K562 (cell line): Measurements from ENCODE around the gene BRAF. TPM values are rescaled to one million over a fixed set of nuclear protein-coding genes. Genes with fewer than 3 reads are reported as not detected.

ENCODE experiments used
- ATAC-seq: fragments of 200-7000 bp; cut with Tn5 transposase; 3 replicates; pipeline ENCODE4 v1.9.1; 2020; ENCODE audit warnings: moderate library complexity
- BruUV-seq: library from RNA; stranded (reverse); fragments of 400-500 nt; replicated peaks from 2 replicates; lab custom pipeline; 2021; lab: Mats Ljungman, UMichigan
- CTCF ChIA-PET: fragments of 300-600 bp; formaldehyde crosslinking; extraction: SDS; loops from one replicate; lab custom pipeline; 2021; ENCODE audit warnings: low intra/inter-chr PET ratio; lab: Yijun Ruan, JAX
- POLR2A ChIA-PET: fragments of 300-600, 350-650 bp; sonication (Branson Sonifier 250); formaldehyde crosslinking; extraction: SDS; loops from one replicate; lab custom pipeline; 2021; ENCODE audit warnings: antibody characterized with exemption, inconsistent platforms; lab: Yijun Ruan, JAX
- DNase-seq, 4 experiments: peaks; one replicate each; pipeline versions ENCODE4 v3.0.0 to v3.0.0-alpha.2; 2011 to 2018; ENCODE audit warnings: low spot score in 3 of 4, mixed read lengths in 3 of 4; ENCODE audit errors: extremely low read depth in 1 of 4
- FAIRE-seq: peaks from 2 replicates; lab custom pipeline; 2011; peaks lifted over from hg19 to GRCh38; lab: Jason Lieb, UNC
- H2AFZ ChIP-seq: 2 replicates; pipeline ENCODE4 v1.6.0; 2011; ENCODE audit warnings: low read depth, low read length, control low read depth, inconsistent platforms
- H3K27ac ChIP-seq: fragments of 200-600 bp; 3 replicates; pipeline ENCODE4 v1.8.0; 2011; ENCODE audit warnings: low read depth, mild to moderate bottlenecking, control low read depth, inconsistent platforms, low read length, moderate library complexity, mixed read lengths; ENCODE audit errors: extremely low read depth
- H3K27me3 ChIP-seq, 2 experiments: fragments of 300-600 bp in 1 of 2; 2 replicates in 1 of 2; 3 replicates in 1 of 2; pipeline versions ENCODE4 v1.6.0 to v1.8.0; 2011; ENCODE audit warnings: inconsistent platforms in 2 of 2, low read length in 2 of 2, mild to moderate bottlenecking in 1 of 2, mixed read lengths in 1 of 2, moderate library complexity in 1 of 2; ENCODE audit not compliant: control insufficient read depth in 2 of 2, insufficient read depth in 2 of 2
- H3K36me3 ChIP-seq: fragments of 300-600 bp; 3 replicates; pipeline ENCODE4 v1.8.0; 2011; ENCODE audit warnings: mild to moderate bottlenecking, low read length, inconsistent platforms; ENCODE audit not compliant: control insufficient read depth, insufficient read depth
- H3K4me1 ChIP-seq, 2 experiments: fragments of 200-600 bp in 1 of 2; replicated peaks in 1 of 2; 2 replicates in 1 of 2; 3 replicates in 1 of 2; pipeline versions ENCODE4 v1.5.1 to v1.8.0; 2011; ENCODE audit warnings: inconsistent platforms in 2 of 2, low read length in 2 of 2, mild to moderate bottlenecking in 1 of 2, mixed read lengths in 1 of 2, moderate library complexity in 1 of 2; ENCODE audit not compliant: control insufficient read depth in 2 of 2, insufficient read depth in 2 of 2
- H3K4me2 ChIP-seq: 2 replicates; pipeline ENCODE4 v1.6.1; 2011; ENCODE audit warnings: low read length, control low read depth, inconsistent platforms, mixed read lengths; ENCODE audit not compliant: insufficient read depth
- H3K4me3 ChIP-seq: fragments of 200-600 bp; sonication (generic), shearing (Covaris generic); 2 replicates; pipeline ENCODE4 v1.5.1; 2016; ENCODE audit warnings: control low read depth, inconsistent platforms
- H3K79me2 ChIP-seq: fragments of 200-600 bp; 3 replicates; pipeline ENCODE4 v1.8.0; 2011; ENCODE audit warnings: low read length, inconsistent platforms; ENCODE audit not compliant: control insufficient read depth, insufficient read depth
- H3K9ac ChIP-seq, 2 experiments: 2 replicates each; pipeline versions ENCODE4 v1.6.0 to v1.6.1; 2011; ENCODE audit warnings: low read depth in 2 of 2, low read length in 2 of 2, control low read depth in 1 of 2, inconsistent platforms in 1 of 2, mild to moderate bottlenecking in 1 of 2, mixed read lengths in 1 of 2; ENCODE audit not compliant: insufficient read depth in 1 of 2
- H3K9me1 ChIP-seq: one replicate; pipeline ENCODE4 v1.6.0; 2011; ENCODE audit warnings: inconsistent platforms, mild to moderate bottlenecking, low read length, moderate library complexity; ENCODE audit not compliant: control insufficient read depth, insufficient read depth
- H3K9me3 ChIP-seq: replicated peaks from 2 replicates; pipeline ENCODE4 v1.5.1; 2011; ENCODE audit warnings: low read depth, low read length, inconsistent platforms; ENCODE audit not compliant: control insufficient read depth, insufficient read depth
- H4K20me1 ChIP-seq: replicated peaks from 2 replicates; pipeline ENCODE4 v1.6.1; 2011; ENCODE audit warnings: low read length, inconsistent platforms, mixed read lengths; ENCODE audit not compliant: control insufficient read depth, insufficient read depth
- BCOR ChIP-seq: fragments of 450-650 bp; IDR thresholded peaks from 2 replicates; pipeline ENCODE4 v1.6.1; 2016
- FOXK1 ChIP-seq: sonication (generic); formaldehyde crosslinking; IDR thresholded peaks from 2 replicates; pipeline ENCODE4 v1.8.0; 2022; ENCODE audit warnings: missing genetic modification reagents, mild to moderate bottlenecking, borderline replicate concordance
- MAFK ChIP-seq: IDR thresholded peaks from 2 replicates; pipeline ENCODE4 v1.6.1; 2011; ENCODE audit warnings: low read length, improper control_type of control experiment
- NCOR1 ChIP-seq: fragments of 450-650 bp; IDR thresholded peaks from 2 replicates; pipeline ENCODE4 v1.6.1; 2016; ENCODE audit warnings: mild to moderate bottlenecking, moderate library complexity
- RBM14 ChIP-seq: fragments of 200-400 bp; formaldehyde crosslinking; IDR thresholded peaks from 2 replicates; pipeline ENCODE4 v1.6.1; 2018; ENCODE audit warnings: low read depth, mild to moderate bottlenecking, low read length, moderate library complexity, borderline replicate concordance; ENCODE audit not compliant: insufficient read depth
- SMARCA5 ChIP-seq: fragments of 450-650 bp; IDR thresholded peaks from 2 replicates; pipeline ENCODE4 v1.6.1; 2016
- ZBTB12 ChIP-seq: fragments of 250-450 bp; sonication (Bioruptor Pico); IDR thresholded peaks from 2 replicates; pipeline ENCODE4 v1.4.0; 2020
- ZNF785 ChIP-seq: fragments of 250-450 bp; sonication (Bioruptor Pico); IDR thresholded peaks from 2 replicates; pipeline ENCODE4 v1.4.0; 2020; ENCODE audit warnings: mild to moderate bottlenecking
- WGBS: fragments of 100-300 bp; shearing (Covaris generic); methylation state at CpG from one replicate; pipeline ENCODE4 v1.1.6; 2016; ENCODE audit warnings: low coverage, mixed read lengths; ENCODE audit not compliant: insufficient coverage; ENCODE audit errors: missing lambda C conversion rate; 5-methylcytosine and 5-hydroxymethylcytosine counted together
- in situ Hi-C: fragments of 300-500 bp; cut with MboI; formaldehyde crosslinking; loops from 4 replicates; pipeline ENCODE4 v1.15.0; 2018; ENCODE audit warnings: inconsistent platforms, mixed read lengths
- intact Hi-C: fragments of 100-400 bp; cut with micrococcal nuclease; formaldehyde crosslinking; loops from 2 replicates; pipeline ENCODE4 v1.14.2; 2022
- polyA plus RNA-seq, 8 experiments: library from polyadenylated mRNA; depleted of rRNA in 4 of 8; stranded (reverse) in 5 of 8; unstranded in 3 of 8; fragments of >200 nt; fragmentation: Nextera tagmentation in 2 of 8; fragmentation: Illumina TruSeq in 1 of 8; extraction: Ambion mirVana in 2 of 8; extraction: Trizol in 1 of 8; gene quantifications; 2 replicates each; pipeline versions ENCODE4 v1.2.1 to v1.2.3, GENCODE V29; 2011 to 2014; ENCODE audit warnings: inconsistent platforms in 1 of 8, missing spikeins in 1 of 8
- total RNA-seq, 7 experiments: library from RNA; depleted of rRNA in 6 of 7; stranded (reverse); fragments of >200 nt in 6 of 7; fragmentation: Illumina TruSeq in 2 of 7; extraction: Trizol in 2 of 7; gene quantifications; 2 replicates each; pipeline versions ENCODE4 v1.2.1 to v1.2.3, GENCODE V29; 2011 to 2021; ENCODE audit warnings: low replicate concordance in 1 of 7

BRAF gene
- total and polyA plus RNA-seq, 9 of the 15 experiments (the other 6 are each of a cell fraction or from before 2014, with no cell fraction given), result 3.6 to 38.3 (median 21.9) TPM

DNA sequence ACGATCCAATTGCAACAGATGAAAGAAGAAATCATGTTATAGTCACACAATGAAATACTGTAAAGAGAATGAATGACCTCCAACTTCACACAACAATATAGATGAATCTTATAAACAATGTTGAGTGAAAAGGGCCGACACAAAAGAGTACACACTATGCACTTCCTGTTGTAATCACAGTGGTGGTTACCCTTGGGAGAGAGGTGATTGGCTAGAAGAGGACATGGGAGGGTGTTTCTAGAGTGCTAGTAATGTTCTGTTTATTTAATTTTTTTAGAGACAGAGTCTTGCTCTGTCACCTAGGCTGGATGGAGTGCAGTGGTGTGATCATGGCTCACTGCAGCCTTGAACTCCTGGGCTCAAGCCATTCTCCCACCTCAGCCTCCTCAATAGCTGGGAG is 145.8 kb downstream of the BRAF start:
- WGBS, result 88% methylated on average over 2 of the region's 2 CpGs
- intact Hi-C loops, result no loop called here
- Histone ChIP-seq H4K20me1 (no peaks in the 10 kb centered on the region), H3K9ac (no peak overlapping the region), H2AFZ (no peak overlapping the region), H3K9me1 (no peaks in the 10 kb centered on the region), H3K36me3 (peaks cover 62% of the 10 kb centered on the region), H3K27ac (no peak overlapping the region), H3K9me3 (no peaks in the 10 kb centered on the region), H3K27me3 (no peaks in the 10 kb centered on the region), H3K79me2 (no peaks in the 10 kb centered on the region), H3K4me3 (no peak overlapping the region), H3K4me2 (no peak overlapping the region), H3K4me1 (no peaks in the 10 kb centered on the region)
- ChIA-PET CTCF (no interaction called here), POLR2A (interaction anchor here (1.0 kb wide), 1 partner anchor 11 kb away, joined by 3 read pairs; no protein-coding TSS in a partner anchor)
- DNase-seq (no peak), ATAC-seq (peak; percentile 36; the same call in 1 of the 3 replicates), FAIRE-seq (no peak)
- in situ Hi-C loops, result no loop called here
- TF ChIP-seq FOXK1 (CRISPR knock-in tag) (no peak), ZNF785 (CRISPR knock-in tag) (no peak), RBM14 (no peak), SMARCA5 (no peak), ZBTB12 (no peak), BCOR (no peak), NCOR1 (no peak), MAFK (no peak)
- no TSS peak for BruUV-seq
